GM21423 (cell line): Measurements from ENCODE around the gene B4GALT7.
"Not testable (repeated sequence)": the region's sequence is repeated elsewhere in the genome, so short reads cannot be mapped to it uniquely, and the experiment has no call there.

Experiments
- ATAC-seq: cut with Tn5 transposase; IDR thresholded peaks from one replicate; pipeline ENCODE4 v1.9.1; 2021; ENCODE audit warnings: mild to moderate bottlenecking, moderate library complexity; ENCODE audit not compliant: unreplicated experiment

Gene B4GALT7, protein sequence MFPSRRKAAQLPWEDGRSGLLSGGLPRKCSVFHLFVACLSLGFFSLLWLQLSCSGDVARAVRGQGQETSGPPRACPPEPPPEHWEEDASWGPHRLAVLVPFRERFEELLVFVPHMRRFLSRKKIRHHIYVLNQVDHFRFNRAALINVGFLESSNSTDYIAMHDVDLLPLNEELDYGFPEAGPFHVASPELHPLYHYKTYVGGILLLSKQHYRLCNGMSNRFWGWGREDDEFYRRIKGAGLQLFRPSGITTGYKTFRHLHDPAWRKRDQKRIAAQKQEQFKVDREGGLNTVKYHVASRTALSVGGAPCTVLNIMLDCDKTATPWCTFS

DNA sequence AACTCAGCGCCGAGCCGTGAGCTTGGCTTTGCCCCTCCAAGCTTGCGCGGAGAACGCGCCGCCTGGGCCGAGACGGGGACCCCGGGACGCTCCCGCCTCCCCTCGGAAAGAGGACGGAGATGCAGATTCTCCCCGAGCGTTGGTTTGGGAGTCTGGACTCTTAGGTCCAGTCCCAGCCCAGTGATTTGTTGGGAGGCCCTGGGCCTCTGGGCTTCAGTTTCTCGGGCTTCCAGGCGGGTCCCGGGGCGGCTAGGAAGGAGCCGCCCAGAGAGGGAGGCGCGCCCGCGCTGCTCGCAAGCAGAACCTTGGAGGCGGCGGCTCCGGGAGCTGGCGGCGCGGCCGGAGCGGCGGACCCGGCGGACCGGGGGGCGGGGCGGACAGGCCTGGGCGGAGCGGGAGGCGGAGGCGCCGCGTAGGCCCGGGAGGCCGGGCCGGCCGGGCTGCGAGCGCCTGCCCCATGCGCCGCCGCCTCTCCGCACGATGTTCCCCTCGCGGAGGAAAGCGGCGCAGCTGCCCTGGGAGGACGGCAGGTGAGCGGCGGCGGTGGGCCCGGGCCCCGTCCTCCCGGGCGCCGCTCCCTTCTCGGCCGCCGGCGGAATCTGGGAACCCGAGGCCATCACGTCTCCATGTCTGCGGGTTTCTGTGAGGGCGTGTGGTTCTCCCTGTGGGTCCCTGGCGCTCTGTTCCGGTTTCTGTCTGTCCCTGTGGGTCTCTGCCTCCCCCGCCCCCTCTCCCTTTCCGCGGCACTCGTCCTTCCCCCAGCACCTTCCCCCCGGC is at the start of gene B4GALT7:
Gene B4GALT7, plus strand, starts transcription at position 402 of the 777 bp plus-strand sequence. Its CDS starts 79 bp downstream, at position 481.
- peak; percentile 84 for ATAC-seq

DNA sequence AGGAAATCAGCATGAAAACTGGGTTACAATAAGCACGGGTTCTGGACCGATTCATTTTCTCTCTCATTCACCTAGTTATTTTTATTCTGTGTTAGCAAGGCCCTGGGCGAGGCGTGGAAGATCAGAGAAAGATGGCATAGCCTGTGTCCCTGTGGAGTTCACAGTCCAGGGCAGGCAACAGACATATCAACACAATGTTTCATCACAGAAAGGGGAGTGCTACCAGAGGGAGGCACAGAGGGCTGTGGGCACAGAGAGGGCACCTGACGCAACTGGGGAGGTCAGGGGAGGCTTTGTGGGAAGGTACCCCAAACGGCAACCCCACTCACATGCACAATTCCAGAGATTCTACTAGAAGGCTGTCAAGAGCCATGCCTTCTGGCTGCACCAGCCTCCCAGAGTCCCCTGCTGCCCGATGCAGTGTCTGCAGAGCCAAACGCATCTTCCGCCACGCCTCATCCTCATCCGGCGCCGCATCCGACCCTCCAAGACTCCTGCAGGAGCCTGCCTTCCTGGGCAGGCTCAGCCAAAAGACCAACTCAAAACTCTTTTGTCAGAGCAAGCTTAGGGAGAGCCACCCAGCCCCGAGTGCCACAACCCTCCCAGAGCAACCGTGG is 47.0 kb upstream of the B4GALT7 start:
- ATAC-seq, result no peak

DNA sequence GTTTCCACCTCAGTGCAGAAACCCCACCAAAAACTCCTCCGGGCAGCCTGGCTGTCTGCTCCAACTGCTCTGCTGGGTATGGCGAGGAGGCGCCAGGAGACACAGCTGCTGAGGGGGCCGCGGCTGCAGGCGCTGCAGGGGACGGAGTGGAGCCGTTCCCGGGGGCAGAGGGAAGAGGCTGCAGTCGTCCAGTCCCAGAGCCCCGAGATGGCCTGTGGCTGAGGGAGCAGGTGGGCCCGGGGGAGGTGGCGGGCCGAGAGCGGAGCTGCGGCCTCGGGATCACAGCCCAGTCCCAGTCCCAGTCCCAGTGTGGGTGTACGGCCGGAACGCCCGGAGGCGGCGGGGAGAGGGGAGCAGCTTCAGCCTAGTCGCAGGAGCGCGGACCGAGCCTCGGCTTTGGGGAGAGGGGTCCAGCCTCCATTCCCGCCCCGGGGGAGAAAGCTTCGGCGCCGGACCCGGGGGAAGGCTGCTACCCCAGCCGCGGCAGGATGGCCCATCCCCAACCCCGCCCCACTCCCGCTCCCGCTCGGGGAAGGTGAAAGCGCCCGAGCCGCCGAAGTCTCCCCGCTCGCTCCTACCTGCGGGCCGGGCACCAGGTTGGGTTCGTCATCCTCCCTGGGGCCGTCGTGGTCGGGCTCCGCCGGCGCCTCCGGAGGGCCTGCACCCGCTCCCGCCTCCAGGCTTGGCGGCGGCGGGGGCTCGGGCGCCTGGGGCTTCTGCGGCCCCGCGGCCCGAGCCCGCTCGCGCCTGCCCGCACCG is 46.1 kb upstream of the B4GALT7 start:
- peak; percentile 33 for ATAC-seq

DNA sequence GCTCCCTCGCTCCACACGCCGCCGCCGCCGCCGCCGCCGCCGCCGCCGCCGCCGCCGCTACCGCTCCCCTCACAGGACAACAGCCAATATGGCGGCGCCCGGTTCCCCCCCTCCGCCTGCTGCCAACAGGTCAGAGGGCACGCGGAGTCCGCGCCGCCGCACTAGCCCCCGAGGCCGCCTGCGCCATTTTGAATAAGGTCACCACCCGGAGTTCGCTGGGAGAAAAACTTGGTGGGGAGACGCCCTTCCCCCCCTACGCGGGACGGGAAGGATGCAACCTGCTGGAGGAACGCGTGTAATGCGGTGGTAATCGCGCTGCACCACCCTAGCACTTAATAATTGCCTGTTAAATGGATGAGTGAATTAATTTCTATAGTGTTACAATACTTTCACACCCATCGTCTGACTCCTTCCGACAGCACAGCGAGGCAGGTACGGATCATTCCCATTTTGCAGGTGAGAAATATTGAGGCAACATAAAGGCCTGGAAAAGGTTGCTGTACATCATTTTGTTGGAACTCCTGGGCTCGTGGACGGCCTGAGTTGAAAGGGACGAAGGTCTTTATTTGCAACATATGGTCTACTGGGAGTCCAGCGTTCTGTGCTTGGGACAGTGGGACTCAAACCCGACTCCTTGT is 45.3 kb upstream of the B4GALT7 start, which contains the start of gene FAM193B:
Gene FAM193B, minus strand, starts transcription at position 90 of the 638 bp plus-strand sequence. CDS start 105 bp downstream, outside the sequence.
- ATAC-seq, result peak; percentile 92

DNA sequence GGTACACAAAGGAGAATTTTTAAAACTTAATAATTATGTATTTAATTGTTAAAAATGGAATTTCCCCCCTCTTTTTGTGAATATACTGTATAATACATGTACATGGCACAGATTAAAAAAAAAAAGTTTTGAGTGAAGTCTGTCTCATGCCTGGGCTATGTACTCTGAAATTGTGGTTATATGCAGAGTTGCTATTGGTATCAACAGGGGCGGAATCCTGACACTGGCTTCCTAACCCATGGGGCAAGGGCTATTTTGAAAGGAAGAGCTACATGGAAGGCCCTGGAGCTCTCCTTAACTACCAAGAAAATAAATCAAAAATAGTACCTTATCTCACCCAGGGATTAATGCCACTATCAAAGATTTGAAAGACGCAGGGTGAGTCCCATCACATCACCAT is 44.7 kb upstream of the B4GALT7 start:
- no peak for ATAC-seq

DNA sequence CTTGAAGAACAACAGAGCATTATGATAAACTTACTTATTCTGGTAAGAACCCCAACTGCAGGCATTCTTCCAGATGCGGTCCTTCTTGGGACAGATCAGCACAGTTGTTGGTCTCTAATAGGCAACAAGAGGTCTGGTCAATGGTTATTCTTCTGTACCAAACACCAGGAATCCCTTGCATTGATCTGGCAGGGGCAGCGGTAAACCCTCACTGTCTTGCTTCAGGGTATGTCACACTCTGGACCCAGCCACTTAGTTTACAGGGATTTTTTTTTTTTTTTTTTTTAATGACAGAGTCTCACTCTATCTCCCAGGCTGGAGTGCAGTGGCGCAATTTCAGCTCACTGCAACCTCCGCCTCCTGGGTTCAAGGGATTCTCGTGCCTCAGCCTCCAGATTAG is 44.3 kb upstream of the B4GALT7 start:
- no peak for ATAC-seq

DNA sequence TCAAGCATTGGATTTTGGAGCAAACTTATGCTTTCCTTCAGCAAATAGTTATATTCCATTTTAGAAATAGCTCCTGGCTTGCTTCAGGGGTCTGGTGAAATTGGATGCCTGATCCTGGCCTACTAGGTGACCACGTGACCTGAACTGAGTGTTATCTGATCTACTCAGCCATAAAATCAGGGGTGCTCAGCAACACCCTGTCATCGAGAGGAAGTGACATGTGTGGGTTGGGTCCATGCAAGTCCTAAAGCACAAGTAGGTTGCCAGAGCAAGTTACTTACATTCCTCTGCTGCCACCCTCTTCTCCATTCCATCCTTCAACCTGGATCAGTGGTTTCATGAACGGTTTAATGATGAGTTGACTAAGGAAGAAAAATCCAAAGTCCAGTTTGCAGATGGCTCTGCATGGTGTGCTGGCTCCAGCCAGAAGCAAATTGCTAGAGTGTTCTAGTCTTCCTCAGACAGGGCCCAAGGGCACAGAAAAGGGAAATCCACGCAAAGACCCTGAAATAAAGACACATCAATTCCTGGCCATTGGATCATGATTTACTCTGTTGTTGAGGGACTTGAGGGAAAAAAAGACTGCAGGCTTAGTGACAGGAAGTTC is 42.8 kb upstream of the B4GALT7 start:
- ATAC-seq, result no peak

DNA sequence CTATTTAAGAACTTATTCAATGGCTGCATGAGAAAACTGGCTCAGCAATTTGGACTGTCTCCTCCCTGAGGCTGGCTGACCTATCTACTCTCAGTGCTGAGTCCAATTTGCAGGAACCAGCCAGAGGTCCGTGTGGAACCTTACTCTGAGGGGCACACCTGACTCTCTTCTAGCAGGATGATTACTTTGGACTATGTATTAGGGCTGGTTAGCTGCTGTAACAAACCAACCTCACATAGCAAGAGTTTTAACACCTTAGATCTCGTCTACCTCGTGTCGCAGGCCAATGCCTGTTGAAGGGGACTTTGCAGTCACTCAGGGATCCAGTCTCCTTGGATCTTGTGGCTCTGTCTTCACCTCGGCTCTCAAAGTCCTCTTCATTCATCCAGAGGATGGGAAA is 42.1 kb upstream of the B4GALT7 start:
- ATAC-seq, result no peak

DNA sequence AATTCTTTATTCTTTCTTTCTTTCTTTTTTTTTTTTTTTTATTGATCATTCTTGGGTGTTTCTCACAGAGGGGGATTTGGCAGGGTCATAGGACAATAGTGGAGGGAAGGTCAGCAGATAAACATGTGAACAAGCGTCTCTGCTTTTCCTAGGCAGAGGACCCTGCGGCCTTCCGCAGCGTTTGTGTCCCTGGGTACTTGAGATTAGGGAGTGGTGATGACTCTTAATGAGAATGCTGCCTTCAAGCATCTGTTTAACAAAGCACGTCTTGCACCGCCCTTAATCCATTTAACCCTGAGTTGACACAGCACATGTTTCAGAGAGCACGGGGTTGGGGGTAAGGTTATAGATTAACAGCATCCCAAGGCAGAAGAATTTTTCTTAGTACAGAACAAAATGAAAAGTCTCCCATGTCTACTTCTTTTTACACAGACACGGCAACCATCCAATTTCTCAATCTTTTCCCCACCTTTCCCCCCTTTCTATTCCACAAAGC is 40.4 kb upstream of the B4GALT7 start:
- ATAC-seq, result not testable (repeated sequence)

DNA sequence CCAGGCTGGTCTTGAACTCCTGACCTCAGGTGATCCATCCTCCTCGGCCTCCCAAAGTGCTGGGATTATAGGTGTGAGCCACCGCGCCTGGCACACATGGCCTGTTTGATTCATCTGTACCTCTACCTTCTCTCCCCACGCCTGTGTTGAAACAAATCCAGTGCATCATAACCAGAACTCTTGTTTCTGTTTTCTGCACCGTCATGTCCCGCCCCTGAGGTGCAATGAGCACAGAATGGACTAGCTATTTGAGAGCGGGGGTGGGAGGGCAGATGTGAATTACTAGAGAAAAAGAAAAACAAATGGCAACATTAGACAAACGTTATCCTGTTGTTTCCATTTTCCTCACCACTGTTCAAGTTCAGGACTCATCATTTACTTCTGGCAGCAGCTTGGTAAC is 34.9 kb upstream of the B4GALT7 start:
- no peak for ATAC-seq

DNA sequence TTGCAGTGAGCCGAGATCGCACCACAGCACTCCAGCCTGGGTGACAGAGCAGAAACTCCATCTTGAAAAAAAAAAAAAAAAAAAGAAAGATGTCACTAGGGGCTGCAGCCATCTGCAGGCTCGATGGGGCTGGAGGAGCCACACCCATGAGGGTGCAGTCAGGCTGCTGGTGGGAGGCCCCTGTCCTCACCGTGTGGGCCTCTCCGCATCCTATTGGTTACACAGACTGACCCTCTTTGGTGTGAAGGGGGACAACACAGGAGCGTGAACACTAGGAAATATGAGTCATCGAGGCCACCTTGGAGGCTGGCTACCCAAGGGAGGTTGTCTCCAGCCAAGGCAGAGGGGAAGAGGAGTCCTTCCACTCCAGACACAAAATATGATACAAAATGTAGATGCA is 31.6 kb upstream of the B4GALT7 start:
- no peak for ATAC-seq

DNA sequence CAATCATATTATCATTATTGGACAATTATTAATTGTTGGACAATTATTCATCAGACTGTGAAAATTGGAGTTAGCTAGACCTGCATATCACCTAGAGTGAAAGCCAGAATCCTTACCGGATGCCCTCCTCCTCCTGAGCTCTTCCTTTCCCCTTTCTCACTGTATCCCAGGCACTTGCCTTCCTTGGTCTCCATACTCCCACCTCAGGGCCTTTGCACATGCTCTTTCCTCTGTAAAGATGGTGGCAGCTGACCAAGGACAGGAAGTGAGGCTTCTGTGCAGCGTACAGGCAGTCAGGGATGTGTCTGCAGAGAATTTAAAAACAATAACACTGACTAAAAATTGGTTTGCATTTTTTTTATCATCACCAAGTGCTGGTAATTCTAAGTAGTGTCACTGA is 30.0 kb upstream of the B4GALT7 start:
- ATAC-seq, result no peak

DNA sequence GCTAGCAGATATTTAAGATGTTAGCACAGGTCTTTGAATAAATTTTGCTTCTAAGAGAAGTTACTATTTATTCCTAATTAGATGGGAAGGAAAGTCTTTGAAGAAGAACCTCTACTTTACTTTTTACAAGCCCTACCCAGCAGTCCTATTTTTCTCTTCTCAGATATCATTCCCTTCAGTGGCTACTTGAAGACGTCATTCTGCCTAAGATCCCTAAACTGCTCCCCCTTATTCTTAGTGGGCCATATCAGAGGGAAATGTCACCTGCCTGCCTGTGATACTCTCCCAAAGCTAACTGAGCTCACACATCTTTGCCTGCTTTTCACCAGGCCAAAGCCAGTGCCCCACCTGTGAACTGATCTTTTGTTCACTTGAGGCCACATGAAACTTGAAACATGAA is 24.4 kb upstream of the B4GALT7 start:
- no peak for ATAC-seq

DNA sequence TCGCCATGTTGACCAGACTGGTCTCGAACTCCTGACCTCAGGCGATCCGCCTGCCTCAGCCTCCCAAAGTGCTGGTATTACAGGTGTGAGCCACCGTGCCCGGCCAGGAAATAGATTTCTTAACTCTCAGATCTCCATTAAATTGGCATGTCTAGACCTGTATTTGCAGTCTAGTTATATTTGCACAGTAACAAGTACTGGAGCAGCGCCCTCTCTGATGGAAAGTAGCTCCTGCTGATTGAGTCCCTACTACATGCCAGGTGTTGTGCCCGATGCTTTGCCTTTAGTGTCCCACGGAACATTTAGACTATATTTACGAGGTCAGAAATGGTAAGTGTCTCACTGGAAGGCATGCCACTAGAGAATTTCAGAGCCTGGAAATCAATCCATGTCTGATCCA is 23.8 kb upstream of the B4GALT7 start:
- no peak for ATAC-seq

DNA sequence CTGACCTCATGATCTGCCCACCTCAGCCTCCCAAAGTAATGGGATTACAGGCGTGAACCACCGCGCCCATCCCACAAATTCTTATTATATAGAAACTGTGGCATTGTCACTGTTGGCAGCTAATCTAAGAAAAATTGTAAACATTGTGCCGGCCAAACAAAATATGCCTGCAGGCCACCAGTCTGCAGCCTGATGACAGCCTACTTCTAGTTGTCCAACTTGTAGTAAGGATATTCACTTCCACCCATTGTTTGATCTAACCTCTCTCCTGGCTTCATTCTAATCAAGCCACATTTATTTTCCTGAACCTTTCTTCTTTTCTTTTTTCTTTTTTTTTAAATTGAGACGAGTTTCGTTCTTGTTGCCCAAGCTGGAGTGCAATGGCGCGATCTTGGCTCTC is 21.6 kb upstream of the B4GALT7 start:
- no peak for ATAC-seq

DNA sequence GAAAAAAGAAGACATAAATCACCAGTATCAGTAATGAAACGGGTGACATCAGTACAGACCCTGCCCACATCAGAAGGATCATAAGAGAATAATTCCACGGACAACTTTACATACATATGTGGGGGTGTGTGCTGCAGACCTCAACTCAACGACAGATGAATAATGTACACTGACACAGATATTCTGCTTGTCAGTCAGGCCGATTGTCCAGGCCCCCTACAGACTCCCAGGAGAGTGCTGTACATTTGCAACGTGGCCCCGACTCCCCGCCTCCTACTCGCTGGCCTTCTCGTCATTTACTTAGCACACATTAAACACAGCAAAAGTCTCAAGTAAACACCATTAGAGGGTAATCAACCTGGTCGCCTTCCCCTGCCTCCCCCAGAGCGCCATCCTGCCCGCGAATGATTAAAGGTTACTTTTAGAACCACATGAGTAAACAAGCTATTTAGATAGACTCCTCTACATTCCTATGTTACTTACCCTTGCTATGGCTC is 11.5 kb upstream of the B4GALT7 start:
- no peak for ATAC-seq

DNA sequence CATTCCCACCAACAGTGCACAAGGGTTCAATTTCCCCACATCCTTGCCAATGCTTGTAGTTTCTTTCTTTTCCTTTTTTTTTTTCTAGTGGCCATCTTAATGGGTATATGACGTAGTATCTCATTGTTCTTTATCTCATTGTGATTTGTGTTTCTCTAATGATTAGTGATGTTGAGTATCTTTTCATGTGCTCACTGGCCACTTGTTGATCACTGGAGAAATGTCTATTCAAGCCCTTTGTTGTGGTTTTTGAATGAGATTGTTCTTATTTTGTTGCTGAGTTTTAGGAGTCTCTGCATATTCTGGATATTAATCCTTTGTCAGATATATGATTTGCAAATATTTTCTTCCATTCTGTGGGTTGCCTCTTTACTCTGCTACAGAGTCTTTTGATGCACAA is 9.5 kb upstream of the B4GALT7 start:
- no peak for ATAC-seq

DNA sequence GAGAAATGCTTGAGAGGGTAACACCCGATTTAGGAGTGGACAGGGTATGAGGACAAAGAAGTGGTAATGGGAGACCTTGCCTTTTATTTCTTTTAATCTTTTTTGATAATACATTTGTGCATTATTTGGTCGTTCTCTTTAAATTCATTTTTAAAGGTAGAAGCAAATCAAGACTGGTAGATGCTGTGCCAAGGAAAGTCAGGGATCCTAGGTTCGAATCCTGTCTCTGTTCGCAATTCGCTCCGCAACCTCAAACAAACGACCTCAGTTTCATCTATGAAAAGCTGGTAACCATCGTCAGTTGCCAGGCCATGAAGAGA is 8.3 kb upstream of the B4GALT7 start:
- no peak for ATAC-seq

DNA sequence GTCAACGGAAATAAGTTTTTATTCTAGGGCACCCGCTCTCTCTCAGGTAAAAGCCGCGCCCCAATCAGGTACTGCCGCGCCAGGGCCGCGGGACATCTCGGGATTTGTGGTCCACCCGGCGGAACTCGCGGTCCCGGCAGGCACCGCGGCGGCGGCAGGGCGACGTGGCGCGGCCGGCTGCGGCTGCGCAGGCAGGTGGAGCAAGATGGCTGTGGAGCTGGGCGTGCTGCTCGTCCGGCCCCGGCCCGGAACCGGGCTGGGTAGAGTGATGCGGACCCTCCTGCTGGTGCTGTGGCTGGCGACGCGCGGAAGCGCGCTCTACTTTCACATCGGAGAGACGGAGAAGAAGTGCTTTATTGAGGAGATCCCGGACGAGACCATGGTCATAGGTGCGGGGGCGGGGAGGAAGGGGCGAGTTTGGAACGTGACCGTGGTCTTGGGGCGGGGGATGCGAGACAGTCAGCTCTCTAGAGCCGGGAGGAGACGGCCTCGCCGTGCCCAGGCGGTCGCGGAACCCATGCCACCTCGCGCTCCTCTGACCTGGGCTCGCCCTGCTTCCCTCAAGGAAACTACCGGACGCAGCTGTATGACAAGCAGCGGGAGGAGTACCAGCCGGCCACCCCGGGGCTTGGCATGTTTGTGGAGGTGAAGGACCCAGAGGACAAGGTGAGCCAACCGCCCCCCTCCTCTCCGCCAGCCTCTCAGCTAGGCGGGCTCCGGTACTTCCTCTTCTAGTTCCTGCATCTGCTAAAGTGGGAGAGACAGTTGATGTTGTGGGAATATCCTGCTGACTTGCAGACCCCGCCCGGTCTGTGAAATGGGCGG is 7.7 kb upstream of the B4GALT7 start, which contains the start of gene TMED9:
Gene TMED9, plus strand, starts transcription at position 194 of the 825 bp plus-strand sequence. Its CDS starts 12 bp downstream, at position 206.
- peak; percentile 96 for ATAC-seq
